Cardiac fibroblast (primary cell): ENCODE data around the gene PGC.

Experiments
- DNase-seq, 2 donors: peaks; one replicate each; pipeline versions ENCODE4 v3.0.0 to v3.0.0-alpha.2; 2010; ENCODE audit warnings: low read depth in 2 of 2
- H3K4me3 ChIP-seq, 2 donors: replicated peaks in 1 of 2; 1 replicate in 1 of 2; 2 replicates in 1 of 2; pipeline ENCODE4 v1.5.1; 2011; ENCODE audit warnings: low read depth in 2 of 2, low read length in 2 of 2, mild to moderate bottlenecking in 2 of 2, moderate library complexity in 1 of 2
- CTCF ChIP-seq: IDR thresholded peaks from one replicate; pipeline ENCODE4 v1.5.1; 2011; ENCODE audit warnings: low read depth, mild to moderate bottlenecking, low read length, inconsistent platforms

The PGC gene

GRCh38 chr6:41733707-41734665 is 13.2 kb downstream of the PGC start:
- H3K4me3 ChIP-seq = peak overlapping the region; percentile 76 to 82
- TF ChIP-seq CTCF = no peak
- peak; percentile 63 to 78 for DNase-seq

GRCh38 chr6:41733360-41733706 is 13.9 kb downstream of the PGC start:
- TF ChIP-seq CTCF = no peak
- peak overlapping the region; percentile 51 to 82 for H3K4me3 ChIP-seq
- DNase-seq = no peak

GRCh38 chr6:41732591-41733359 is 14.4 kb downstream of the PGC start:
- DNase-seq = peak in 1 of 2 donors; percentile 18
- H3K4me3 ChIP-seq = peak overlapping the region; percentile 51 to 82
- no peak for TF ChIP-seq CTCF

- no peak for TF ChIP-seq CTCF
- H3K4me3 ChIP-seq = no peak overlapping the region
- no peak for DNase-seq
Measured at GRCh38 chr6:41732149-41732548, 15.0 kb downstream of the PGC start.

- DNase-seq = no peak
- no peak overlapping the region for H3K4me3 ChIP-seq
- no peak for TF ChIP-seq CTCF
Measured at GRCh38 chr6:41731561-41732086, 15.6 kb downstream of the PGC start.

- TF ChIP-seq CTCF = no peak
- no peak overlapping the region for H3K4me3 ChIP-seq
- DNase-seq = peak; percentile 25 to 33
Measured at GRCh38 chr6:41730531-41731436, 16.4 kb downstream of the PGC start.
